HL-60/S4 treated with retinoic acid at 250 ng/mL for 4 days and 3 days (cell line): ENCODE measurements around the gene ZSWIM3.
"Not testable (repeated sequence)": the region's sequence is repeated elsewhere in the genome, so short reads cannot be mapped to it uniquely, and the experiment has no call there.

Experiments
- in situ Hi-C: fragments of 300-500 bp; cut with MboI; formaldehyde crosslinking; loops from 2 replicates; pipeline ENCODE4 v1.7.0; 2022; ENCODE audit warnings: low sequenced_read_pairs

The ZSWIM3 gene

GRCh38 chr20:45857114-45857881 lies at the start of gene ZSWIM3, which contains the start of gene ACOT8:
TSS of gene ZSWIM3 (plus strand) at chr20:45857614. CDS start at chr20:45857826, 212 bp downstream.
TSS of gene ACOT8 (minus strand) at chr20:45857392. CDS start at chr20:45857315, 77 bp downstream.
- in situ Hi-C loops = no loop called here

GRCh38 chr20:45810191-45810970 lies 47.0 kb upstream of the ZSWIM3 start:
- in situ Hi-C loops = no loop called here

- in situ Hi-C loops = no loop called here
These were observed 45.0 kb upstream of the ZSWIM3 start, which contains the start of gene UBE2C for GRCh38 chr20:45812157-45813005. TSS of gene UBE2C (plus strand) at chr20:45812644. CDS start at chr20:45812696, 52 bp downstream.

DNA sequence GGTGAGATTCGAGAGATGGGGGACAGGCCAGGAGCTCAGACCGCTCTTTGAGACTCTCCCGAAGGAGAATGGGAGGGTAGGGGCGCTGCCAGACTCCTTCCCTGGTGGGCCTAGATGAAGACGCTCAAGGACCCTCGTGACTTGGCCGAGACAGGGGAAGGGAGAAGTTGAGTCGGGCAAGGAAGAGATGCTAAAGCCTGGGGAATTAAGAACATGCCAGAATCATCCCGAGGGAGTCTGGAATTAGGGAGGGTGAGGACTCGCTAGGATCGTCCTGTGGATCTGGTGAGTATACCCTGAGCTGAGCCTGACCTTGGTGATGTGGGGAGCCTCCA lies 44.4 kb upstream of the ZSWIM3 start:
- in situ Hi-C loops = no loop called here

- in situ Hi-C loops = no loop called here
These were observed 43.9 kb upstream of the ZSWIM3 start for GRCh38 chr20:45813489-45813888.

- in situ Hi-C loops = no loop called here
These were observed 43.1 kb upstream of the ZSWIM3 start for GRCh38 chr20:45814314-45814713.

- in situ Hi-C loops = no loop called here
These were observed 40.5 kb upstream of the ZSWIM3 start for GRCh38 chr20:45816951-45817350.

DNA sequence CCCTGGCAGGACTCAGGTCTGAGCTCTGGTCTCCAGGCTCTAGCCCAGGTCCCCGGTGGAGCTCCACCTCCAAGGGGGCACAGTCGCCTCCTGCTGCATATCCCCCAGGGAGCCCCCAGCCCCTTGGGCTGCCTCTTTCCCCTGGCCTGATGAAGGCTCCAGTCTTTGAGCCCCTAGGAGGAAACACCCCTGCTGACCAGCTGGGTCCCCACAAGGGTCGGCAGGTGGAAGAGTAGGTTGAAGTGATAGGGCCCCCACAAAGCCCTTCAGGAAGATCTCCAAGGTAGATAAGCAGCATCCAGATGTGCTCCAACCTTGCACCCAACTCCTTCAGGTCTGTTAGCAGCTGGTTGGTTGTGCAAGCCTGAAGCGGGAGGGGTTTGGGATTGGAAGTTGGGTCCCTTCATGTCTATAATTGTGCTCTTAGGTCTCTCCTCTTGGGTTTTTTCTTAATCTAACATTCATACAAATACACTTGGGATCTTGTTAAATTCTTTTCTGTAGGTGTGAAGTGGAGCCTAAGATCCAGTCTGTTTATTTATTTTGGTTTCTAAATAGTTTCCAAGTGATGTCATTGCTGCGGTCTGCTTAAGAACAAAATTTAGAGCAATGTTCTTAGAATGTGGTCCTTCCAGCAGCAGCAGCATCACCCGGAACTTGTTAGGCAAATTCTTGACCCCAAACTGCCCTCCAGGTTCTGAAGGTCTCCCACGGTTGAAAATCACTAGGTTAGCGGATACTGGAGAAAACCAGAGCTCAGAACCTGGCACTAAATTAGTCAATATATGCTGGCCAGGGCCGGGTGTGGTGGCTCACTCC lies 39.8 kb upstream of the ZSWIM3 start:
- in situ Hi-C loops = no loop called here

DNA sequence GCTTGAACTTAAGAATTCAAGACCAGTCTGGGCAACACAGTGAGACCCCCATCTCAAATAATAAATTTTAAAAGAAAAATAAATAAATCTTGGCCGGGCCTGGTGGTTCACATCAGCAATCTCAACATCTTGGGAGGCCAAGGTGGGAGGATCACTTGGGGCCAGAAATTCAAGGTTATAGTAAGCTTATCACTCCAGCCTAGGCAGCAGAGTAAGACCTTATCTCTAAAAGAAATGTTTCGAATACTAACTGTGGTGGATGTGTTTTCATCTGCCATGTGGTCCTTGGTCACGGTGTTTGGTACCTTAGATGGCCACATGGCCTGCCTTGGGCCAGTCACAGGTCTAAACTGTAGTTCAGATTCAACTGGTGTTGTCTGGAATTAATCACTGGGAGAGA lies 39.2 kb upstream of the ZSWIM3 start:
- in situ Hi-C loops = no loop called here

DNA sequence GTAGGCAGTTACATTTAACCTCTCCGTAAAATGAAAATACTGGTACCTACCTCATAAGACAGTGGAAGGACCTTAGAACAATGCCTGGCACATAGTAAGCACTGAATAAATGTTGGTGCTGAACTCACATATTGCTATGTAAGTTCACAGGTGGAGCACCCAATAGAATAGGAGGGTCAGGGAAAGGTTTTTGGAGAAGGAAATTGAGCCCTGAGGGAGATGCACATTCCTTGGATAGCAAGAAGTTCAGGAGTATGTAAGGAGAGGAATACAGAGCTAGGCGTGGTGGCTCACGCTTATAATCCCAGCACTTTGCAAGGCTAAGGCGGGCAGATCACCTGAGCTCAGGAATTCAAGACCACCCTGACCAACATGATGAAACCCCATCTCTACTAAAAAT lies 37.9 kb upstream of the ZSWIM3 start:
- in situ Hi-C loops = no loop called here

- in situ Hi-C loops = no loop called here
These were observed 35.5 kb upstream of the ZSWIM3 start for GRCh38 chr20:45821947-45822346.

DNA sequence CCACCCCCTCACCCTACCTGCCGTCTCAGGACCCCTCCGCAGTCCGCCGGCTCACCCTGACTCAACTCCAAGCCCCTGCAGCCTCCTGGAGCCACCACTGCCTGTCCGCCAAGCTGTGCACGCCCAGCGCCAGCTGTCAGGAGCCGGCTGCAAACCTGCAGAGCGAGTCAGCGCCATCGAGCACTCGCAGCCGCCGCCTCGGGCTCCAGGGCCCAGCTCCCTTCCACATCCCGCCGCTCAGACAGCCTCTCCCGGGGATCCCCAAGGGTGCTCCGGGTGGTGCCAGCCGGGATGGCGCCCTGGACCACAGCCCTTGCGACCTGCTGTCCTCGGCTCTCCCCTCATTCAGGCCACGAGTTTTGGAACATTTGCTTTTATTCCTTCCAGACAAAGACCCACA lies 34.6 kb upstream of the ZSWIM3 start:
- in situ Hi-C loops = no loop called here

DNA sequence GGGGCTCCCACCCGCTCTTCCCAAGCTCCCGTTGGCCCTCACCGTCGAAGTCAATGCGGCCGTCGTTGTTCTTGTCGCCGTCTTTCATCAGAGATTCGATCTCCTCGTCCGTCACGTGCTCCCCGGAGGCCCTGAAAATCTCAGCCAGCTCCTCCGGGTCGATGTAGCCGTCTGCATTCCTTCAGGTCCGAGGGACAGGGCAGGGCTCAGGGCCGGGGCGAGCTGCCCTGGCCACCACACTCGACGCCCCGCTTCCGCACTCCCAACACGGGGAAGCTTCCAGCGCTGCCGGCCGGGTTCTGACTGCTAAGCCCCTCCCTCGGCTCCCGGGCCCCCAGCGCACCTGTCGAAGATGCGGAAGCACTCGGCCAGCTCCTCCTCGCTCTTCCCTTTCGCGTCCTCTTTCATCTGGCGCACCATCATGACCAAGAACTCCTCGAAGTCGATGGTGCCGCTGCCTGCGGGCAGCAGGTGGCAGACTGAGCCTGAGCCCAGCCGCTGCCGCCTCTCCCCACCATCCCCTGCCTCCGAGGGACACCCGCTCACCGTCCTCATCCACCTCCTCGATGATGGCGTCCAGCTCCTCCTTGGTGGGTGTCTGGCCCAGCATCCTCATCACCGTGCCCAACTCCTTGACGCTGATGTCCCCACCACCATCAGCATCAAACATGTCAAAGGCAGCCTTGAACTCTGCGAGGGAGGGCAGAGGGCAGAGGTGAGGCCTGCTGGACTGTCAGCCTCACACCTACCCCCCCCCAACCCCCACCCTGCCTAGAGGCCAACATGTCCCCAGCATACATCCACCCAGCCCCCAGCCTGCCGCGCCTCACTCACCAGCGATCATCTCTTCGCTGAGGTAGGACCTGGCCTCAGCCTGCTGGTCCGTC lies 33.2 kb upstream of the ZSWIM3 start:
- in situ Hi-C loops = no loop called here

DNA sequence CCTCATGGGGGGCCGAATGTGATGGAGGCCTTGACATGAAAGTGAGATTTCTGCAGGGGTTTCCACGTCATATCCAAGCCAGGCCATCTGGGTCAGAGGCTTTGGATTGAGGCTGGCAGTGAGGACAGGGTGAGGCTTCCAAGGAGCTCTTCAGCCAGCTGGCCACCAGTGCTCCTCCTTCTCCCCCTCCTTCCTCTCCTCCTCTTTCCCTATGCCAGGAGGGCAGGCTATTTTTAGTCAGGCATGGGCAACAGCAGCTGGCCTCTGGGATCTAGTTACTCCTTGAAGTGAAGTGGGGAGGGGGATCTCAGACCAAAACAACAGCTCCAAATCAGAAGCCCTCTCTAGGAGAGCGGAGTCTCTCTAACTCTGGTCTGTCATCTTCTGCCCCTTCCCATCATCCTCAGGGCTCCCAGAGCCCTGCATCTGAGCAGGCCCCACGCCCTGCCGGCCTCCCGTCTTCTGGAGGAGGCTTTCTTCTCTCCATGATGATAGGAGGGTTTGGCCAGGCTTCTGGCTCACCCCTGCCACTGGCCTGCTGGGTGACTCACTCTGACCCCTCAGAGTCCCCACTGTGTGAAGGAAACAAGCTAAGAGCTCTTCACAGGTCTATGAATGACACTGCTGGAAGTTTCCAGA lies 30.9 kb upstream of the ZSWIM3 start:
- in situ Hi-C loops = no loop called here

DNA sequence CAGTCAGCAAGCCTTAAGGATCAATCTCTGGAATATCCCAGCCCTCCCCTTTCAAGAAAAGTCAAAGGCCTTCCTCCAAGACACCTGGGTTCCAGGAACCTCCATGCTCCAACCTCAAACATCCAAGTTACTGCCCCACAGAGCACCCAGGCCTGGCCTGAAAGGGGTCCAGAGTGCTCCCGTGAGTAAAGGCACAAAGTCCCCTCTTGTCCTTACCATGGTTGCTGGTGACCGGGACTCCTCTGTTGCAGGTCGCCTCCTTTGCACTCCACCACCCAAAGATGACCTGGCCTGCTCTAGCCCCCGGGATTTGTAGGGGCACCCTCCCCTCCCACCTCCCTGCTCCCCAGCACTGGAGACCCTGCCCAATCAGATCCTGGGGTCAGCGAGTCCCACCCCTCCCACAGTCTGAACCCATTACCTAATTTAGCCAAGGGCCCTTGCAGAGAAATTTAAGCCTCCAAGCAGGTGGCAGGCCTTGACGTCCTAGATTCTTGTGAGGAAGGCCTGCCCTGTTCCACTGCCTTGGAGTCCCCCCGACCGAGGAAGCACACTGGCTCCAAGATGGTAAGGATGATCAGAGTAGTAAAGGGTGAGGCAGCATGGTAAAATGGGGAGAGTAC lies 30.3 kb upstream of the ZSWIM3 start, which contains the start of gene TNNC2:
Gene TNNC2, minus strand, starts transcription at position 283 of the 623 bp plus-strand sequence. Its CDS starts 64 bp downstream, at position 219.
- in situ Hi-C loops = no loop called here

- in situ Hi-C loops = no loop called here
These were observed 29.7 kb upstream of the ZSWIM3 start for GRCh38 chr20:45827712-45828111.

GRCh38 chr20:45828589-45828988 lies 28.8 kb upstream of the ZSWIM3 start:
- in situ Hi-C loops = no loop called here

GRCh38 chr20:45829673-45830106 lies 27.7 kb upstream of the ZSWIM3 start:
- in situ Hi-C loops = not testable (repeated sequence)
